ENCODE measurements around the gene FTCD. TPM values are rescaled to one million over a fixed set of nuclear protein-coding genes. Genes with fewer than 3 reads are reported as not detected.

FTCD gene
- total RNA-seq, 1 experiment from 2014 or later = not detected

GRCh38 chr21:46091118-46091517, 64.3 kb downstream of the FTCD start:
- Histone ChIP-seq H3K27me3 (ENCODE audit: control insufficient read depth, insufficient read depth, low read length) (no peaks in the 10 kb centered on the region), H3K36me3 (replicated peaks; ENCODE audit: control insufficient read depth, insufficient read depth, low read length) (no peaks in the 10 kb centered on the region), H3K4me3 (ENCODE audit: insufficient read depth, low read depth, low read length) (no peak overlapping the region)
- no peak for DNase-seq

DNA sequence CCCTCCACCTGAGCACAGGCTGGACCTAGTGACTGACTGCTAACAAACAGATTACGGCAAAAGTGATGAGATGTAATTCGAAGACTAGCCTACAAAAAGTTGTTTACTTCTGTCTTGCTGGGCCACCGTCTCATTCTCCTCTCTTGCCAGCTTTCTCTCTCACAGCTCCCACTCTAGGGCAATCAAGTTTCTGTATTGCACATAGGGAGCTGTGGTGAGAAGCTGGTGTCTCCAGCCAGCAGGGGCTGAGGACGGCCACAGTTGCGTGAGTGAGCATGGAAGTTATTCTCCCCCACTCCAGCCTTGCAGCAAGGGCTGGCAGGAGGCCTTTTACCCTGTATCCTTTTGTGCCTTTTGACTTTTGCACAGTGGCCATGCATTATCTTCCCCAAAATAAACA, 66.1 kb downstream of the FTCD start:
- DNase-seq = peak; percentile 26
- no peak overlapping the region for H3K4me3 ChIP-seq (ENCODE audit: insufficient read depth, low read depth, low read length)
- H3K27me3 ChIP-seq (ENCODE audit: control insufficient read depth, insufficient read depth, low read length) = no peaks in the 10 kb centered on the region
- H3K36me3 ChIP-seq (replicated peaks; ENCODE audit: control insufficient read depth, insufficient read depth, low read length) = no peaks in the 10 kb centered on the region

DNA sequence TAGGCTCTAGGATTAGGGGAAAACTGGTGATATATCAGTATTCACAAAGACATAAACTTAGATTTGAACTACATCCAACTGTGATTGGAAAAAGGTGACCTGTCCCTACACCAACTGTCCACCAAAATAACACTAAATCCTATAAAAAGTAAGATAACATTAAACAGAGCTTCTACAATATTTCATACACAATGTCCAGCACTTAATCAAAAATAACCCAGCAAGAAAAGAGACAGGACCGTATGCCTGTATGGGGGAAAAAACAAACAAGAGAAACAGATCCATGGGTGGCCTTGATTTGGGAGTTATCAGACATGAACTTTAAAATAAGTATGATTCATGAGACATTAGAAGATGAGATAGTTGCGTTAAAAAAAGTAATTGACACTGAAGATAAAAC, 67.2 kb downstream of the FTCD start:
- no peak for DNase-seq
- no peak overlapping the region for H3K4me3 ChIP-seq (ENCODE audit: insufficient read depth, low read depth, low read length)
- no peaks in the 10 kb centered on the region for H3K36me3 ChIP-seq (replicated peaks; ENCODE audit: control insufficient read depth, insufficient read depth, low read length)
- no peaks in the 10 kb centered on the region for H3K27me3 ChIP-seq (ENCODE audit: control insufficient read depth, insufficient read depth, low read length)

- H3K27me3 ChIP-seq (ENCODE audit: control insufficient read depth, insufficient read depth, low read length) = no peaks in the 10 kb centered on the region
- H3K4me3 ChIP-seq (ENCODE audit: insufficient read depth, low read depth, low read length) = no peak overlapping the region
- no peaks in the 10 kb centered on the region for H3K36me3 ChIP-seq (replicated peaks; ENCODE audit: control insufficient read depth, insufficient read depth, low read length)
- DNase-seq = no peak
Measured at GRCh38 chr21:46087641-46088040, 67.7 kb downstream of the FTCD start.

Other genes with a start within 250 kb of the FTCD start
- 243 and 283 TPM in 2 replicates for gene COL6A1, start 173.8 kb downstream of the FTCD start, total RNA-seq (2014; rRNA removed; shearing (Covaris generic))
- gene COL6A2, start 57.5 kb downstream of the FTCD start, total RNA-seq (2014; rRNA removed; shearing (Covaris generic)) = 127 and 143 TPM in 2 replicates
- 35.5 and 41.5 TPM in 2 replicates for gene SPATC1L, start 28.9 kb upstream of the FTCD start, total RNA-seq (2014; rRNA removed; shearing (Covaris generic))
- gene LSS, start 73.2 kb upstream of the FTCD start, total RNA-seq (2014; rRNA removed; shearing (Covaris generic)) = 44.6 and 53.3 TPM in 2 replicates
- gene MCM3AP, start 130.0 kb upstream of the FTCD start, total RNA-seq (2014; rRNA removed; shearing (Covaris generic)) = 84.8 and 112 TPM in 2 replicates
- 28.0 and 35.0 TPM in 2 replicates for gene YBEY, start 130.8 kb upstream of the FTCD start, total RNA-seq (2014; rRNA removed; shearing (Covaris generic))
- gene C21orf58, start 168.3 kb upstream of the FTCD start, total RNA-seq (2014; rRNA removed; shearing (Covaris generic)) = 16.8 and 26.4 TPM in 2 replicates
- gene PCNT, start 168.6 kb upstream of the FTCD start, total RNA-seq (2014; rRNA removed; shearing (Covaris generic)) = 20.7 and 37.7 TPM in 2 replicates

All from H7 (cell line).